Measurements from ENCODE around the gene NSG2. TPM values are rescaled to one million over a fixed set of nuclear protein-coding genes. Genes with fewer than 3 reads are reported as not detected.
"Not testable (repeated sequence)": the region's sequence is repeated elsewhere in the genome, so short reads cannot be mapped to it uniquely, and the experiment has no call there.

The NSG2 gene
- under 1 TPM; 0.02 to 0.04 TPM for polyA plus RNA-seq

- Histone ChIP-seq H3K36me3 (ENCODE audit: control insufficient read depth in 2 of 2, insufficient read depth in 2 of 2, low read length in 1 of 2) (no peaks in the 10 kb centered on the region), H3K27ac (ENCODE audit: low read depth in 2 of 2, low read length in 1 of 2) (no peak within 1 kb of the TSS), H3K4me1 (ENCODE audit: control insufficient read depth in 2 of 2, insufficient read depth in 2 of 2, low read length in 1 of 2) (no peaks in the 10 kb centered on the region), H3K9me3 (ENCODE audit: control insufficient read depth in 2 of 2, insufficient read depth in 1 of 2, low read depth in 1 of 2, low read length in 1 of 2) (no peaks in the 10 kb centered on the region), H3K27me3 (ENCODE audit: control insufficient read depth in 1 of 2, insufficient read depth in 2 of 2, low read length in 2 of 2) (peaks cover 0 to 3% of the 10 kb centered on the region in 2 donors), H3K4me3 (ENCODE audit: low read depth in 1 of 2, low read length in 2 of 2) (no peak within 1 kb of the TSS)
- 4 to 6% methylated on average over 17 of the region's 17 CpGs for WGBS, 2 donors
These were observed at the start of gene NSG2 for GRCh38 chr5:174045470-174046025. NSG2 (plus strand) TSS chr5:174045706; CDS start chr5:174046756, 1,050 bp downstream.

- no peak overlapping the region for H3K27ac ChIP-seq (ENCODE audit: low read depth in 2 of 2, low read length in 1 of 2)
- H3K9me3 ChIP-seq (ENCODE audit: control insufficient read depth in 2 of 2, insufficient read depth in 1 of 2, low read depth in 1 of 2, low read length in 1 of 2), result no peaks in the 10 kb centered on the region
- H3K4me1 ChIP-seq (ENCODE audit: control insufficient read depth in 2 of 2, insufficient read depth in 2 of 2, low read length in 1 of 2), result no peaks in the 10 kb centered on the region
- whole genome bisulfite sequencing, 2 donors, result 66 to 77% methylated on average over 4 of the region's 4 CpGs
- H3K4me3 ChIP-seq (ENCODE audit: low read depth in 1 of 2, low read length in 2 of 2), result no peak overlapping the region
- H3K36me3 ChIP-seq (ENCODE audit: control insufficient read depth in 2 of 2, insufficient read depth in 2 of 2, low read length in 1 of 2), result no peaks in the 10 kb centered on the region
- H3K27me3 ChIP-seq (ENCODE audit: control insufficient read depth in 1 of 2, insufficient read depth in 2 of 2, low read length in 2 of 2), result no peaks in the 10 kb centered on the region
These were observed 48.2 kb upstream of the NSG2 start for GRCh38 chr5:173997331-173997730.

GRCh38 chr5:173998531-173998930 is 47.0 kb upstream of the NSG2 start:
- H3K9me3 ChIP-seq (ENCODE audit: control insufficient read depth in 2 of 2, insufficient read depth in 1 of 2, low read depth in 1 of 2, low read length in 1 of 2), result no peaks in the 10 kb centered on the region
- no peak overlapping the region for H3K4me3 ChIP-seq (ENCODE audit: low read depth in 1 of 2, low read length in 2 of 2)
- 56% methylated on average over 4 of the region's 4 CpGs for WGBS, 2 donors
- no peaks in the 10 kb centered on the region for H3K27me3 ChIP-seq (ENCODE audit: control insufficient read depth in 1 of 2, insufficient read depth in 2 of 2, low read length in 2 of 2)
- H3K36me3 ChIP-seq (ENCODE audit: control insufficient read depth in 2 of 2, insufficient read depth in 2 of 2, low read length in 1 of 2), result no peaks in the 10 kb centered on the region
- H3K4me1 ChIP-seq (ENCODE audit: control insufficient read depth in 2 of 2, insufficient read depth in 2 of 2, low read length in 1 of 2), result no peaks in the 10 kb centered on the region
- H3K27ac ChIP-seq (ENCODE audit: low read depth in 2 of 2, low read length in 1 of 2), result no peak overlapping the region

- Histone ChIP-seq H3K27ac (ENCODE audit: low read depth in 2 of 2, low read length in 1 of 2) (no peak overlapping the region), H3K27me3 (ENCODE audit: control insufficient read depth in 1 of 2, insufficient read depth in 2 of 2, low read length in 2 of 2) (no peaks in the 10 kb centered on the region), H3K9me3 (ENCODE audit: control insufficient read depth in 2 of 2, insufficient read depth in 1 of 2, low read depth in 1 of 2, low read length in 1 of 2) (no peaks in the 10 kb centered on the region), H3K4me1 (ENCODE audit: control insufficient read depth in 2 of 2, insufficient read depth in 2 of 2, low read length in 1 of 2) (no peaks in the 10 kb centered on the region), H3K4me3 (ENCODE audit: low read depth in 1 of 2, low read length in 2 of 2) (no peak overlapping the region), H3K36me3 (ENCODE audit: control insufficient read depth in 2 of 2, insufficient read depth in 2 of 2, low read length in 1 of 2) (no peaks in the 10 kb centered on the region)
- WGBS, 2 donors, result 84 to 87% methylated on average over 4 of the region's 4 CpGs
These were observed 45.4 kb upstream of the NSG2 start for GRCh38 chr5:174000076-174000475.

- no peaks in the 10 kb centered on the region for H3K27me3 ChIP-seq (ENCODE audit: control insufficient read depth in 1 of 2, insufficient read depth in 2 of 2, low read length in 2 of 2)
- no peaks in the 10 kb centered on the region for H3K4me1 ChIP-seq (ENCODE audit: control insufficient read depth in 2 of 2, insufficient read depth in 2 of 2, low read length in 1 of 2)
- no peak overlapping the region for H3K27ac ChIP-seq (ENCODE audit: low read depth in 2 of 2, low read length in 1 of 2)
- H3K36me3 ChIP-seq (ENCODE audit: control insufficient read depth in 2 of 2, insufficient read depth in 2 of 2, low read length in 1 of 2), result no peaks in the 10 kb centered on the region
- no peaks in the 10 kb centered on the region for H3K9me3 ChIP-seq (ENCODE audit: control insufficient read depth in 2 of 2, insufficient read depth in 1 of 2, low read depth in 1 of 2, low read length in 1 of 2)
- no peak overlapping the region for H3K4me3 ChIP-seq (ENCODE audit: low read depth in 1 of 2, low read length in 2 of 2)
These were observed 41.7 kb upstream of the NSG2 start for GRCh38 chr5:174003795-174004194.

- H3K4me1 ChIP-seq (ENCODE audit: control insufficient read depth in 2 of 2, insufficient read depth in 2 of 2, low read length in 1 of 2), result no peaks in the 10 kb centered on the region
- no peaks in the 10 kb centered on the region for H3K27me3 ChIP-seq (ENCODE audit: control insufficient read depth in 1 of 2, insufficient read depth in 2 of 2, low read length in 2 of 2)
- H3K9me3 ChIP-seq (ENCODE audit: control insufficient read depth in 2 of 2, insufficient read depth in 1 of 2, low read depth in 1 of 2, low read length in 1 of 2), result no peaks in the 10 kb centered on the region
- WGBS, 2 donors, result 90 to 93% methylated on average over 5 of the region's 5 CpGs
- no peak overlapping the region for H3K27ac ChIP-seq (ENCODE audit: low read depth in 2 of 2, low read length in 1 of 2)
- no peaks in the 10 kb centered on the region for H3K36me3 ChIP-seq (ENCODE audit: control insufficient read depth in 2 of 2, insufficient read depth in 2 of 2, low read length in 1 of 2)
- no peak overlapping the region for H3K4me3 ChIP-seq (ENCODE audit: low read depth in 1 of 2, low read length in 2 of 2)
These were observed 36.6 kb upstream of the NSG2 start for GRCh38 chr5:174008922-174009321.

GRCh38 chr5:174010365-174010764 is 35.1 kb upstream of the NSG2 start:
- H3K4me3 ChIP-seq (ENCODE audit: low read depth in 1 of 2, low read length in 2 of 2), result no peak overlapping the region
- 56 to 65% methylated on average over 1 of the region's 1 CpG for WGBS, 2 donors
- H3K36me3 ChIP-seq (ENCODE audit: control insufficient read depth in 2 of 2, insufficient read depth in 2 of 2, low read length in 1 of 2), result no peaks in the 10 kb centered on the region
- no peaks in the 10 kb centered on the region for H3K4me1 ChIP-seq (ENCODE audit: control insufficient read depth in 2 of 2, insufficient read depth in 2 of 2, low read length in 1 of 2)
- no peak overlapping the region for H3K27ac ChIP-seq (ENCODE audit: low read depth in 2 of 2, low read length in 1 of 2)
- H3K27me3 ChIP-seq (ENCODE audit: control insufficient read depth in 1 of 2, insufficient read depth in 2 of 2, low read length in 2 of 2), result no peaks in the 10 kb centered on the region
- no peaks in the 10 kb centered on the region for H3K9me3 ChIP-seq (ENCODE audit: control insufficient read depth in 2 of 2, insufficient read depth in 1 of 2, low read depth in 1 of 2, low read length in 1 of 2)

GRCh38 chr5:174011441-174011840 is 34.1 kb upstream of the NSG2 start:
- H3K36me3 ChIP-seq (ENCODE audit: control insufficient read depth in 2 of 2, insufficient read depth in 2 of 2, low read length in 1 of 2), result no peaks in the 10 kb centered on the region
- H3K4me3 ChIP-seq (ENCODE audit: low read depth in 1 of 2, low read length in 2 of 2), result no peak overlapping the region
- no peaks in the 10 kb centered on the region for H3K27me3 ChIP-seq (ENCODE audit: control insufficient read depth in 1 of 2, insufficient read depth in 2 of 2, low read length in 2 of 2)
- no peak overlapping the region for H3K27ac ChIP-seq (ENCODE audit: low read depth in 2 of 2, low read length in 1 of 2)
- H3K4me1 ChIP-seq (ENCODE audit: control insufficient read depth in 2 of 2, insufficient read depth in 2 of 2, low read length in 1 of 2), result no peaks in the 10 kb centered on the region
- WGBS, 2 donors, result 57% methylated on average over 3 of the region's 3 CpGs
- H3K9me3 ChIP-seq (ENCODE audit: control insufficient read depth in 2 of 2, insufficient read depth in 1 of 2, low read depth in 1 of 2, low read length in 1 of 2), result no peaks in the 10 kb centered on the region

- not testable (repeated sequence) for H3K4me3 ChIP-seq (ENCODE audit: low read depth in 1 of 2, low read length in 2 of 2); H3K4me1 ChIP-seq (ENCODE audit: control insufficient read depth in 2 of 2, insufficient read depth in 2 of 2, low read length in 1 of 2); H3K27ac ChIP-seq (ENCODE audit: low read depth in 2 of 2, low read length in 1 of 2); H3K27me3 ChIP-seq (ENCODE audit: control insufficient read depth in 1 of 2, insufficient read depth in 2 of 2, low read length in 2 of 2); H3K9me3 ChIP-seq (ENCODE audit: control insufficient read depth in 2 of 2, insufficient read depth in 1 of 2, low read depth in 1 of 2, low read length in 1 of 2); H3K36me3 ChIP-seq (ENCODE audit: control insufficient read depth in 2 of 2, insufficient read depth in 2 of 2, low read length in 1 of 2)
- 67 to 75% methylated on average over 12 to 16 of the region's 19 CpGs for WGBS, 2 donors
These were observed 25.2 kb upstream of the NSG2 start for GRCh38 chr5:174020069-174020927.

- Histone ChIP-seq H3K9me3 (ENCODE audit: control insufficient read depth in 2 of 2, insufficient read depth in 1 of 2, low read depth in 1 of 2, low read length in 1 of 2) (no peaks in the 10 kb centered on the region), H3K36me3 (ENCODE audit: control insufficient read depth in 2 of 2, insufficient read depth in 2 of 2, low read length in 1 of 2) (no peaks in the 10 kb centered on the region), H3K4me3 (ENCODE audit: low read depth in 1 of 2, low read length in 2 of 2) (no peak overlapping the region), H3K27me3 (ENCODE audit: control insufficient read depth in 1 of 2, insufficient read depth in 2 of 2, low read length in 2 of 2) (no peaks in the 10 kb centered on the region), H3K4me1 (ENCODE audit: control insufficient read depth in 2 of 2, insufficient read depth in 2 of 2, low read length in 1 of 2) (no peaks in the 10 kb centered on the region), H3K27ac (ENCODE audit: low read depth in 2 of 2, low read length in 1 of 2) (no peak overlapping the region)
- WGBS, 2 donors, result 85 to 87% methylated on average over 3 of the region's 3 CpGs
These were observed 24.6 kb upstream of the NSG2 start for GRCh38 chr5:174020928-174021304.

Measured in esophagus (tissue), 2 donors.